Measurements from ENCODE around the gene EXD1.
"Not testable (repeated sequence)": the region's sequence is repeated elsewhere in the genome, so short reads cannot be mapped to it uniquely, and the experiment has no call there.

EXD1 gene

GRCh38 chr15:41230345-41230649 lies 260 bp downstream of the EXD1 start:
- no peak for DNase-seq

GRCh38 chr15:41219381-41219780 lies 11.2 kb downstream of the EXD1 start:
- DNase-seq = no peak

- no peak for DNase-seq
These were observed 11.7 kb downstream of the EXD1 start for GRCh38 chr15:41218851-41219250.

- DNase-seq = no peak
These were observed 14.8 kb downstream of the EXD1 start for GRCh38 chr15:41215708-41216107.

GRCh38 chr15:41207687-41208448 lies 22.7 kb downstream of the EXD1 start:
- no peak for DNase-seq

GRCh38 chr15:41205315-41205714 lies 25.2 kb downstream of the EXD1 start:
- no peak for DNase-seq

GRCh38 chr15:41203395-41203794 lies 27.2 kb downstream of the EXD1 start:
- no peak for DNase-seq

GRCh38 chr15:41199470-41199869 lies 31.1 kb downstream of the EXD1 start:
- no peak for DNase-seq

- no peak for DNase-seq
These were observed 36.1 kb downstream of the EXD1 start for GRCh38 chr15:41194444-41194843.

- no peak for DNase-seq
These were observed 47.0 kb downstream of the EXD1 start for GRCh38 chr15:41183581-41183980.

GRCh38 chr15:41182266-41182665 lies 48.3 kb downstream of the EXD1 start:
- DNase-seq = no peak

GRCh38 chr15:41180206-41180789 lies 50.3 kb downstream of the EXD1 start:
- DNase-seq = peak; percentile 7

GRCh38 chr15:41169781-41170180 lies 60.8 kb downstream of the EXD1 start:
- no peak for DNase-seq

- no peak for DNase-seq
These were observed 61.5 kb downstream of the EXD1 start for GRCh38 chr15:41169086-41169485.

GRCh38 chr15:41161736-41162135 lies 68.8 kb downstream of the EXD1 start:
- DNase-seq = no peak

GRCh38 chr15:41161336-41161735 lies 69.2 kb downstream of the EXD1 start:
- DNase-seq = no peak

- DNase-seq = no peak
These were observed 69.8 kb downstream of the EXD1 start for GRCh38 chr15:41160639-41161315.

GRCh38 chr15:41154412-41154811 lies 76.1 kb downstream of the EXD1 start:
- no peak for DNase-seq

GRCh38 chr15:41153733-41154132 lies 76.8 kb downstream of the EXD1 start:
- no peak for DNase-seq

GRCh38 chr15:41151451-41152005 lies 79.0 kb downstream of the EXD1 start:
- no peak for DNase-seq

GRCh38 chr15:41150279-41150678 lies 80.3 kb downstream of the EXD1 start:
- no peak for DNase-seq

GRCh38 chr15:41148065-41148464 lies 82.5 kb downstream of the EXD1 start:
- DNase-seq = no peak

GRCh38 chr15:41139619-41140018 lies 90.9 kb downstream of the EXD1 start:
- DNase-seq = no peak

GRCh38 chr15:41139112-41139511 lies 91.4 kb downstream of the EXD1 start:
- not testable (repeated sequence) for DNase-seq
